Neural progenitor cell (in vitro differentiated cells): Measurements from ENCODE around the gene SCN1A.

Experiments used
- EZH2 ChIP-seq: fragments of 200-600 bp; sonication (generic); IDR thresholded peaks from 2 replicates; pipeline ENCODE4 v1.6.1; 2017; ENCODE audit warnings: antibody characterized with exemption, mild to moderate bottlenecking, moderate library complexity
- EZH2phosphoT487 ChIP-seq: fragments of 200-600 bp; sonication (generic); IDR thresholded peaks from 2 replicates; pipeline ENCODE4 v1.6.1; 2017; ENCODE audit warnings: antibody characterized with exemption
- TF ChIP-seq, protein P1 (sequence below): fragments of 200-600 bp; sonication (generic); IDR thresholded peaks from 2 replicates; pipeline ENCODE4 v1.5.1; 2017; ENCODE audit warnings: antibody characterized with exemption, mild to moderate bottlenecking

DNA sequence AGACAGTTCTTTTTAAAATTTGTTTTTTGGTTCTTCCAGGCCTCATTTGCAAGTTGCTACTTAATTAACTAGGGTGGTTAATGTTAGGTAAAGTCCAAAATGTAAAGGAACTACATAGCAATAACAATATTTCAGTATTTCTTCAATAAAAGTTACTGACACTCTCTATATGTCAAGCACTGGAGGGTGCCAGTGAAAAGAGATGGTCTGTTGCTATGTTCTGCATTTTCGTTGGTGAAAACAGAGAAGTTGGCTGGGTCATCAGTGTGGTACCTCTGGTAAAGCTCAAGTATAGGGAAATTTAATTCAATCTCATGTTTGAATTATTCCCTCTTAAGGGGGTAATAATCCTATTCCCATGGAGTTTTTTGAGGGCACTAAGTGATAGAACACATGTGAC lies 16.3 kb upstream of the SCN1A start:
- TF ChIP-seq, protein P1, sequence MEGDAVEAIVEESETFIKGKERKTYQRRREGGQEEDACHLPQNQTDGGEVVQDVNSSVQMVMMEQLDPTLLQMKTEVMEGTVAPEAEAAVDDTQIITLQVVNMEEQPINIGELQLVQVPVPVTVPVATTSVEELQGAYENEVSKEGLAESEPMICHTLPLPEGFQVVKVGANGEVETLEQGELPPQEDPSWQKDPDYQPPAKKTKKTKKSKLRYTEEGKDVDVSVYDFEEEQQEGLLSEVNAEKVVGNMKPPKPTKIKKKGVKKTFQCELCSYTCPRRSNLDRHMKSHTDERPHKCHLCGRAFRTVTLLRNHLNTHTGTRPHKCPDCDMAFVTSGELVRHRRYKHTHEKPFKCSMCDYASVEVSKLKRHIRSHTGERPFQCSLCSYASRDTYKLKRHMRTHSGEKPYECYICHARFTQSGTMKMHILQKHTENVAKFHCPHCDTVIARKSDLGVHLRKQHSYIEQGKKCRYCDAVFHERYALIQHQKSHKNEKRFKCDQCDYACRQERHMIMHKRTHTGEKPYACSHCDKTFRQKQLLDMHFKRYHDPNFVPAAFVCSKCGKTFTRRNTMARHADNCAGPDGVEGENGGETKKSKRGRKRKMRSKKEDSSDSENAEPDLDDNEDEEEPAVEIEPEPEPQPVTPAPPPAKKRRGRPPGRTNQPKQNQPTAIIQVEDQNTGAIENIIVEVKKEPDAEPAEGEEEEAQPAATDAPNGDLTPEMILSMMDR: no peak
- no peak for TF ChIP-seq EZH2phosphoT487
- no peak for TF ChIP-seq EZH2
